NCI-H345 (cell line): ENCODE data around the gene SOS1.
"Not testable (repeated sequence)": the region's sequence is repeated elsewhere in the genome, so short reads cannot be mapped to it uniquely, and the experiment has no call there.

Experiments used
- DNase-seq: peaks from one replicate; lab custom pipeline; 2025; lab: John Stamatoyannopoulos, UW

The SOS1 gene

GRCh38 chr2:39138837-39139211 is 18.0 kb upstream of the SOS1 start:
- DNase-seq, result no peak

- not testable (repeated sequence) for DNase-seq
Measured at GRCh38 chr2:39138187-39138836, 17.5 kb upstream of the SOS1 start.

- DNase-seq, result no peak
Measured at GRCh38 chr2:39136799-39137198, 15.9 kb upstream of the SOS1 start.

- DNase-seq, result no peak
Measured at GRCh38 chr2:39135690-39136259, 14.9 kb upstream of the SOS1 start.

- DNase-seq, result no peak
Measured at GRCh38 chr2:39133215-39133851, 12.5 kb upstream of the SOS1 start.

- no peak for DNase-seq
Measured at GRCh38 chr2:39128919-39129391, 8.1 kb upstream of the SOS1 start.

DNA sequence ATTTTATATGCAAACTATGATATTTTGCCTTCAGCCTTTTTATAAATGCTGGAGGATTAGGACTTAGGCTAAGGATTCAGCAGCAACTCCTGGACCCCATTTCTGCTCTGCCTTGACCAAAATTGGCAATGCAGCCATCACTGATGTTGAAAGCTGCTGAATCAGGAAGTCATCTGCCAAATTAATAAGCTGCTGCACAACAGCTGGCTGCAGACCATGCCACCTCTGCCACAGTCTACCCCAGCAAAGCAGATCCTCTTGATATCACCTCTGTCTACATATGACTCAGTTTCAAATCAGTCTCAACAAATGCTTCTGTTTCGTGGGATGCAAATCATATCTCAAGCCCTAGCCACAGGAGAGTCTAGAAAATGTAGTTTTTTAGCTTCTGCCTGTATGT is 7.1 kb upstream of the SOS1 start:
- no peak for DNase-seq

GRCh38 chr2:39124746-39125057 is 3.9 kb upstream of the SOS1 start:
- no peak for DNase-seq

DNA sequence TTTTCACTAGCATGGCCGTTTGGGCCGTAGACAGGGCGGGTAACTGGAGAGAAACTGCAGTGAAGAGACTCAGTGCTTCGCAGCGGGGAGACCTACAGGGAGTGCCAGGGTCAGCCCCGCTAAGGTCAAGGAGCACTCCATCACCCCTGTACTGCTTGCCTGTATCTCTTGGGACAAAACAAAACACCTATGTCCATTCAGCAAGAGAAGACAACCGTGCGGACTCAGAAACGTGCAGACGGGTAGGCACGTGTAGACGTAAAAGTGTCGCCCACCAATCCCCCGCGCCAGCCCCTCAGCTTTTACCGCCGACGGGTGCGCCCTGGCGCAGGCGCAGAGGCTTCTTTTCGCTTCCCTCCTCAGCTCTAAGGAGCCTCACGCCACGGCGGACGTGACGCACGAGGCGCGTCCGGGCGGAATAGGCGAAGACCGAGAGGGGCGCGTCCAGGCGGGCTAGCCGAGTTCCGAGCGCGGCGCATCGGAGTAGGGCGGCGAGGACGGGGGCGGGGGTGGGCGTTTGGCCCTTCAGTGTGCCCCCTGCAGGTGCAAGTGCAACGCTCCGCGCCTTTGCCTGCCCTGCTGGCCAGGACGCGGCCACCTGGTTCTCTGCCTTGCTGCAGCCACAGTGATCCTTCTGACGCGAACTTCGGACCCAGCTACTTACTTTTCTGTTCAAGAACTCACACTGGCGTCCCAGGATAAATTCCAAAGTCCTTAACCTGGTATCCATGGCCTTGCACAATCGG is 3.3 kb upstream of the SOS1 start:
- DNase-seq, result peak; percentile 97

GRCh38 chr2:39123436-39123999 is 2.7 kb upstream of the SOS1 start:
- DNase-seq, result no peak

- peak; percentile 50 for DNase-seq
Measured at GRCh38 chr2:39121523-39122063, 742 bp upstream of the SOS1 start.

DNA sequence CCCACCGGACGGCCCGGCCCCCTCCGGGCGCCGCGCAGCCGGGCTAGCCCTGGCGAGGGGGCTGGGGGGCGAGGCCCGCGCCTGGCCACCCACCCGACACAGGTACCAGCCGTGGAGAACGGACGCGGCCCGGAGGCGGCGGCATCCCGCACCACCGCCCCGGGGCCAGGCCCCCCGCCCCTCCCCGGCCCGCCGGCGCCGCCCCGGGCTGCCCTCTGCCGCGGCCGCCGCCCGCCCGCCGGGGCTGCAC is 405 bp downstream of the SOS1 start:
- no peak for DNase-seq

GRCh38 chr2:39119732-39120520 is 925 bp downstream of the SOS1 start:
- DNase-seq, result peak; percentile 53

GRCh38 chr2:39118786-39119499 is 1.9 kb downstream of the SOS1 start:
- no peak for DNase-seq

- no peak for DNase-seq
Measured at GRCh38 chr2:39115556-39115955, 5.3 kb downstream of the SOS1 start.

DNA sequence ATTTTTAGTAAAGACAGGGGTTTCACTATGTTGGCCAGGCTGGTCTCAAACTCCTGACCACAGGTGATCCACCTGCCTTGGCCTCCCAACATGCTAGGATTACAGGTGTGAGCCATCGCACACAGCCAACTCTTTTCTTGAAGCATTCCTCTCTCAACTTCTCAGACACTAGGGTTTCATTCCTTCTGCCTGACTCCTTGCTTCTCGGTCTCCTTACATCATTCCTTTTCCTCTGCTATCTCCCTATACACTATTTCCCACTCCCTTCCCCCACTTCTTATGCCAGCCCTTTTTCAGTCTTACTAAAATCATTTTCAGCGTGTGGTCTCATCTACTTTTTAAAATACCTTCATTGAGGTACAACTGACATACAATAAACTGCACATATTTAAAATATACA is 6.1 kb downstream of the SOS1 start:
- no peak for DNase-seq

DNA sequence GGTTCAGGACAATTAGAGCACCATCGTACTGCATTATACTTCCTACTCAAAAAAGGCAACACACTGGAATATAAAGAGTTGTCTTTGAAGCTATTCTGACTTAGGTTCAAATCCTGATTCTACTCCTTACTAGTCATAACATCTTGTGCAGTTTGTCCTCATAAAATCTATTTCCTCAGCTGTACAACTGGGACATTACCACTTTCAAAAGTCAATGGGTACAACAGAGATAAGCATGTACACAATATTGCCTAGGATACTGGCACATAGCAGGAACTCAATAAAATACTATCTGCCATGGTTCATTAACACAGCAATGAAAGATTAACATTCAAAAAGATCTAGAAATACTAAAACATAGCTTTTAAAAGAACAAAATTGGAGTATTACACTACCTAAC is 11.3 kb downstream of the SOS1 start:
- no peak for DNase-seq

- DNase-seq, result no peak
Measured at GRCh38 chr2:39108377-39108776, 12.5 kb downstream of the SOS1 start.

DNA sequence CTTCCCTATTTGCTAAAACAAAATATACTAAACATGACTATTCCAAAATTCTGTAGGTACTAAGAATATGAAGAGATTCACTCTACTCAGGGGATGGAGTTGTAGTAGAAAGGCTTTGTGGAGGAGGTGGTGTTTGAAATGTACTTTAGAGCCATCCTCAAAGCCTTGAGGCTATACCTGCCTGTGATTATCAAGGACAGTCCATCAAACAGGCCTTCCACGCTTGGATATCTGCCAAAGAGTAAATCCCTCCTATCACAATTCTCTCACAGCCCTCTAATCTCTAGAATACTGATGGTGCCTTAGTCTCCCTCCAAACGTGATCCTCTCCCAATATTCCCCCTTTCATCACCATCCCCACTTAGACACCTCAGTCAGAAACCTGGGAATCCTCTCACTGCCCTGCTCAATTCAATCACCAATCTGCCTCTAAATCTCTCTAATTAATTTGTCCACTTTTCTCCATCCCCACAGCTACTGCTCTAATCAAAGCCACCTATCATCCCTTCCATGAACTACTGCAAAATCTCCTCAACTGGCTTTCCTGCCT is 13.1 kb downstream of the SOS1 start:
- DNase-seq, result peak; percentile 66

- peak; percentile 73 for DNase-seq
Measured at GRCh38 chr2:39107156-39107555, 13.7 kb downstream of the SOS1 start.
